Activated naive CD8-positive, alpha-beta T cell treated with anti-CD3 and anti-CD28 coated beads for 36 hours (primary cell): ENCODE measurements around the gene IDUA. TPM values are rescaled to one million over a fixed set of nuclear protein-coding genes. Genes with fewer than 3 reads are reported as not detected.

Source experiments
- DNase-seq: peaks from one replicate; pipeline ENCODE4 v3.0.0; 2021
- H3K27ac Mint-ChIP-seq: one replicate; pipeline ENCODE4 v1.8.0; 2022; ENCODE audit warnings: mild to moderate bottlenecking, moderate library complexity, mixed read lengths
- H3K27me3 Mint-ChIP-seq: one replicate; pipeline ENCODE4 v1.8.0; 2022; ENCODE audit warnings: mild to moderate bottlenecking, mixed read lengths
- H3K36me3 Mint-ChIP-seq: one replicate; pipeline ENCODE4 v1.8.0; 2021; ENCODE audit warnings: mild to moderate bottlenecking, mixed read lengths
- H3K4me1 Mint-ChIP-seq: one replicate; pipeline ENCODE4 v1.8.0; 2021; ENCODE audit warnings: mixed read lengths
- H3K4me3 Mint-ChIP-seq: one replicate; pipeline ENCODE4 v1.8.0; 2022; ENCODE audit warnings: mild to moderate bottlenecking, moderate library complexity, mixed read lengths
- H3K9me3 Mint-ChIP-seq: one replicate; pipeline ENCODE4 v1.8.0; 2022; ENCODE audit warnings: mixed read lengths
- total RNA-seq, 2 experiments: library from RNA; stranded (reverse); gene quantifications; one replicate each; pipeline ENCODE4 v1.2.3, GENCODE V29; 2021

The IDUA gene
- total RNA-seq, 2 experiments from 2014 or later, result 6.6 to 7.1 TPM

- no peaks in the 10 kb centered on the region for H3K27me3 Mint-ChIP-seq
- H3K4me3 Mint-ChIP-seq, result no peak overlapping the region
- H3K9me3 Mint-ChIP-seq, result no peaks in the 10 kb centered on the region
- DNase-seq, result no peak
- H3K27ac Mint-ChIP-seq, result no peak overlapping the region
- H3K4me1 Mint-ChIP-seq, result no peaks in the 10 kb centered on the region
- H3K36me3 Mint-ChIP-seq, result peaks cover 2% of the 10 kb centered on the region
These were observed 33.1 kb downstream of the IDUA start for GRCh38 chr4:1019729-1020470.

DNA sequence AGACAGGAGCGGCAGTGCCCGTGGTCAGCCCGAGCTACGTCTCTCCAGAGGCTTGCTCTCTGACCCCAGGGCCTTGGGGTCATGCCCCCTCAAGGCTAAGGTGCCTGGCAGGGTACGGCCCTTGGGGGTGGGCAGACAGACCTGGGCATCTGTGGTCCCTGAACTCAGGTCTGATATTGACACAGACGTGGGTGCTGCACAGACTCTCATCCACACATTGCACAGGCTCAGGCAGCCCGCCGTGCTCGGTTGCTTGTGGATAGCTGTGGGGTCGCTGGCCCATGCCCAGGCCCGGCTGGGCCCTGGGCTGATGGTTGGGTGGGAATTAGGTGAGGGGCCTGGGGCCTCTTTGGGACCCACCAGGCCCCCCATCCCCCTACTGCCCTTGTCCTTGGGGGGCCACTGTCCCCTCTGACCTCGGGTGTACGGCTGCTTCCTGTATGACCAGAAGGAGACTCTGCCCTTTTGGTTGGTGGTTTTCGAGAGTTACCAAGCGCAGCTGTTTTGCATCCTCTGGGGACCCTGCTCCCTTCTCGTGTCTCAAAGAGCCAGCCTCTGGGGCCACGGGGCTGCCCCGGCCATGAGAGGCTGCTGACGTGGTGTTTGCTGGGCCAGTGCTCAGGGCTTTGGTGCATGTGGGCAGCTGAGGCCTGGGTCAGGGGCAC is 34.7 kb downstream of the IDUA start:
- H3K27me3 Mint-ChIP-seq, result no peaks in the 10 kb centered on the region
- peaks cover 4% of the 10 kb centered on the region for H3K4me1 Mint-ChIP-seq
- H3K36me3 Mint-ChIP-seq, result peaks cover 6% of the 10 kb centered on the region
- no peak for DNase-seq
- H3K9me3 Mint-ChIP-seq, result no peaks in the 10 kb centered on the region
- no peak overlapping the region for H3K27ac Mint-ChIP-seq
- no peak overlapping the region for H3K4me3 Mint-ChIP-seq

DNA sequence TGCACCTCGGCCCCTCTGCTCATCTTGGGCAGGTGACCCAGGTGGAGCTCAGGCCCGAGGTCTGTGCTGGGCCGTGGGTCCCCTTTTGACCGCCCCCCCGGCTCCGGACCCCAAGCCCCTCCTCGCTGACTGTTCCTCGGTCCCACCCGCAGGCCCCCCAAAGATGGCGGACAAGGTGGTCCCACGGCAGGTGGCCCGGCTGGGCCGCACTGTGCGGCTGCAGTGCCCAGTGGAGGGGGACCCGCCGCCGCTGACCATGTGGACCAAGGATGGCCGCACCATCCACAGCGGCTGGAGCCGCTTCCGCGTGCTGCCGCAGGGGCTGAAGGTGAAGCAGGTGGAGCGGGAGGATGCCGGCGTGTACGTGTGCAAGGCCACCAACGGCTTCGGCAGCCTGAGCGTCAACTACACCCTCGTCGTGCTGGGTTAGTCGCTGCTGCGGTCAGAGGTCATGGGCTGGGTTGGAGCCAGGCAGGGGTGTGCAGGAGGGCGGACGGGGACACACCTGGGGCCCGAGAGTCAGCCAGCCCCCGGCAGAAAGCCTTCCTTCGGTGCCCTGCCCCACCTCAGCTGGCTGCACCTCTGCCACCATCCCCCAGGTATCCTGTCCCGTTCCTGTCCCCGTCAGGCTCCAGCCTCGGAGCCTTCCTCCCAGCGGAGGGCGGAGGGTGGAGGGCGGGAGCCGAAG is 35.4 kb downstream of the IDUA start:
- H3K27ac Mint-ChIP-seq, result no peak overlapping the region
- peaks cover 6% of the 10 kb centered on the region for H3K36me3 Mint-ChIP-seq
- DNase-seq, result no peak
- peaks cover 4% of the 10 kb centered on the region for H3K4me1 Mint-ChIP-seq
- no peak overlapping the region for H3K4me3 Mint-ChIP-seq
- H3K9me3 Mint-ChIP-seq, result no peaks in the 10 kb centered on the region
- H3K27me3 Mint-ChIP-seq, result no peaks in the 10 kb centered on the region

GRCh38 chr4:1022739-1023066 is 35.9 kb downstream of the IDUA start:
- no peak for DNase-seq

DNA sequence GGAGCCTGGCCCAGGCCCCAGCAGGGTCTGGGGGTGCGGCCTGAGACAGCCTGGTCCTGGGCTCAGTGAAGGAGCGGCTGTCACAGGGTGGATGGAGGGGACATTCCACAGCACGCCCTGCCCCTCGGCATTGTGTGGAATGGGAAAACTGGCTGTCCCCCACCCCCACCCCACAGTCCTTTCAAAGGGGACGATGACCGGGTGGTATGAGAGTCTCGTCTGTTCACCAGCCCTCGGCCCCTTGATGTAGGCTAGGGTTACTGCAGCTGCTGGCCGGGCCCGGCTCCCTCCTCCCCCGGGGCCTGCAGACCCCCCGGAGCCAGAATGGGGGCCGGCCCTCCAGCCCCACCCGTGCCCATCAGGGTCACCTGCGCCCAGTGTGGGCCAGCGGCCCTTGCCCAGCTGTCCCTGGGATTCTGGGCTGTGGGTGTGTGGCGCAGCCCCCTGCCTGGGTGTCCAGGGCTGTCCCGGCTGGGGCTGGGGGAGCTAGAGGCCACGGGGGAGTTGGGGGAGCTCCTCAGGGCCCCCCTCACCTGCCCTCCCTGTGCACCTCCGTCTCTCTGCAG is 36.3 kb downstream of the IDUA start:
- Mint-ChIP-seq H3K36me3 (peaks cover 6% of the 10 kb centered on the region), H3K27ac (no peak overlapping the region), H3K4me1 (peaks cover 4% of the 10 kb centered on the region)

More at GRCh38 chr4:1022739-1023066, 35.9 kb downstream of the IDUA start:
- H3K4me3 Mint-ChIP-seq, result no peak overlapping the region
- peaks cover 4% of the 10 kb centered on the region for H3K4me1 Mint-ChIP-seq
- H3K9me3 Mint-ChIP-seq, result no peaks in the 10 kb centered on the region
- H3K36me3 Mint-ChIP-seq, result peaks cover 6% of the 10 kb centered on the region
- H3K27ac Mint-ChIP-seq, result no peak overlapping the region
- no peaks in the 10 kb centered on the region for H3K27me3 Mint-ChIP-seq

DNA sequence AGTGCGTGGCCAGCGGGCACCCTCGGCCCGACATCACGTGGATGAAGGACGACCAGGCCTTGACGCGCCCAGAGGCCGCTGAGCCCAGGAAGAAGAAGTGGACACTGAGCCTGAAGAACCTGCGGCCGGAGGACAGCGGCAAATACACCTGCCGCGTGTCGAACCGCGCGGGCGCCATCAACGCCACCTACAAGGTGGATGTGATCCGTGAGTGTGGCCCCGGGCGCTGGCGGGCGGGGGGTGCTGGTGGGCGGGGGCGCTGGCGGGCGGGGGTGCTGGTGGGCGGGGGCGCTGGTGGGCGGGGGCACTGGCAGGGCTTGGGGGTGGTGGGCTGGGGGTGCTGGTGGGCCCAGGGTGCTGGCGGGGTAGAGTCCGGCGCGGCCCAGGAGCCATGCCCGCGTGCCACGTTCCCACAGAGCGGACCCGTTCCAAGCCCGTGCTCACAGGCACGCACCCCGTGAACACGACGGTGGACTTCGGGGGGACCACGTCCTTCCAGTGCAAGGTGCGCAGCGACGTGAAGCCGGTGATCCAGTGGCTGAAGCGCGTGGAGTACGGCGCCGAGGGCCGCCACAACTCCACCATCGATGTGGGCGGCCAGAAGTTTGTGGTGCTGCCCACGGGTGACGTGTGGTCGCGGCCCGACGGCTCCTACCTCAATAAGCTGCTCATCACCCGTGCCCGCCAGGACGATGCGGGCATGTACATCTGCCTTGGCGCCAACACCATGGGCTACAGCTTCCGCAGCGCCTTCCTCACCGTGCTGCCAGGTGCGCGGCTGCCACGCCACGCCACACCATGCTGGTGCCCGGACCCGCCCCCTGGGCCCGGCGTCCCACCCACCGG is 37.3 kb downstream of the IDUA start:
- H3K36me3 Mint-ChIP-seq, result peaks cover 6% of the 10 kb centered on the region

More for the DNA sequence above, 36.3 kb downstream of the IDUA start:
- H3K9me3 Mint-ChIP-seq, result no peaks in the 10 kb centered on the region
- no peaks in the 10 kb centered on the region for H3K27me3 Mint-ChIP-seq
- H3K4me3 Mint-ChIP-seq, result no peak overlapping the region
- DNase-seq, result no peak

DNA sequence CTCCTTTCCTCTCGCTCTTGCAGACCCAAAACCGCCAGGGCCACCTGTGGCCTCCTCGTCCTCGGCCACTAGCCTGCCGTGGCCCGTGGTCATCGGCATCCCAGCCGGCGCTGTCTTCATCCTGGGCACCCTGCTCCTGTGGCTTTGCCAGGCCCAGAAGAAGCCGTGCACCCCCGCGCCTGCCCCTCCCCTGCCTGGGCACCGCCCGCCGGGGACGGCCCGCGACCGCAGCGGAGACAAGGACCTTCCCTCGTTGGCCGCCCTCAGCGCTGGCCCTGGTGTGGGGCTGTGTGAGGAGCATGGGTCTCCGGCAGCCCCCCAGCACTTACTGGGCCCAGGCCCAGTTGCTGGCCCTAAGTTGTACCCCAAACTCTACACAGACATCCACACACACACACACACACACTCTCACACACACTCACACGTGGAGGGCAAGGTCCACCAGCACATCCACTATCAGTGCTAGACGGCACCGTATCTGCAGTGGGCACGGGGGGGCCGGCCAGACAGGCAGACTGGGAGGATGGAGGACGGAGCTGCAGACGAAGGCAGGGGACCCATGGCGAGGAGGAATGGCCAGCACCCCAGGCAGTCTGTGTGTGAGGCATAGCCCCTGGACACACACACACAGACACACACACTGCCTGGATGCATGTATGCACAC is 38.2 kb downstream of the IDUA start:
- Mint-ChIP-seq H3K4me3 (no peak overlapping the region), H3K27me3 (no peaks in the 10 kb centered on the region), H3K9me3 (no peaks in the 10 kb centered on the region), H3K4me1 (peaks cover 4% of the 10 kb centered on the region), H3K36me3 (peaks cover 6% of the 10 kb centered on the region), H3K27ac (no peak overlapping the region)
- DNase-seq, result no peak

More for the DNA sequence above, 37.3 kb downstream of the IDUA start:
- Mint-ChIP-seq H3K27me3 (no peaks in the 10 kb centered on the region), H3K4me3 (no peak overlapping the region), H3K27ac (no peak overlapping the region), H3K4me1 (peaks cover 4% of the 10 kb centered on the region), H3K9me3 (no peaks in the 10 kb centered on the region)
- DNase-seq, result no peak

DNA sequence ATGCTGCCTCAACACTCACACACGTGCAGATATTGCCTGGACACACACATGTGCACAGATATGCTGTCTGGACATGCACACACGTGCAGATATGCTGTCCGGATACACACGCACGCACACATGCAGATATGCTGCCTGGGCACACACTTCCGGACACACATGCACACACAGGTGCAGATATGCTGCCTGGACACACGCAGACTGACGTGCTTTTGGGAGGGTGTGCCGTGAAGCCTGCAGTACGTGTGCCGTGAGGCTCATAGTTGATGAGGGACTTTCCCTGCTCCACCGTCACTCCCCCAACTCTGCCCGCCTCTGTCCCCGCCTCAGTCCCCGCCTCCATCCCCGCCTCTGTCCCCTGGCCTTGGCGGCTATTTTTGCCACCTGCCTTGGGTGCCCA is 39.3 kb downstream of the IDUA start:
- peak; percentile 50 for DNase-seq
- H3K27ac Mint-ChIP-seq, result no peak overlapping the region
- H3K4me1 Mint-ChIP-seq, result peaks cover 4% of the 10 kb centered on the region
- peaks cover 6% of the 10 kb centered on the region for H3K36me3 Mint-ChIP-seq
- no peak overlapping the region for H3K4me3 Mint-ChIP-seq
- H3K9me3 Mint-ChIP-seq, result no peaks in the 10 kb centered on the region
- no peaks in the 10 kb centered on the region for H3K27me3 Mint-ChIP-seq

DNA sequence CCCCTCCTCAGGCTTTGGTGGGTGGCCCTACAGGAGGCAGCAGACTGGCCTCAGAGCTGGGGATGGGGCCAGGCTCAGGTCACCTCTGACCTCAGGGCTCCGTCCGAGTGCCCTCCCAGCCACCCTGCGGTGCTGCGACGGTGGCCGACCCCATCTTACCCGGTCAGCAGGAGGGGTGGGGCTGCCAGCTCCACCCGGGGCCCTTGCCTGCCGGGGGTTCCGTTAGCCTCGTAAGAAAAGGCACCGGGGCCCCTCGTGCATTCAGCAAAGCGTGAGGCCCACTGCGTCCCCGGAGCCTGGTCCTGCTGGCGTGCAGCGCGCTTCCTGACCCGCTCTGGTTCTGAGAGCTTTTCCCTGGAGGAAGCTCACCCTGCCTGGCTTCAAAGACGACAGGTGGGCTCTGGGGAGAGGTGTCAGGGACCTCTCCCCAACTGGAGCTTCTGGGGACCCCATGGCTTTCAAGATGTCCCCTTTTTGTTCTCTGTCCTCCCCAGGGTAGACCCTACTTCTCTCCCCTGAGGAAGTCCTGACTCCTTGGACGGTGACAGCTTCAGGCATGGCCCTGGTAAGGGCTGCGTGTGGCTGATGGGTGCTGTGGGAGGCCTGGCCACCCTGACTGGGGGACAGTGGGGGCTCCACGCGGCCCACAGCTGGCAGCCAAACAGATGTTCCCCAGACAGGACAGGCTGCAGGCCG is 40.5 kb downstream of the IDUA start:
- H3K4me3 Mint-ChIP-seq, result no peak overlapping the region
- DNase-seq, result no peak
- no peaks in the 10 kb centered on the region for H3K27me3 Mint-ChIP-seq
- peaks cover 6% of the 10 kb centered on the region for H3K36me3 Mint-ChIP-seq
- no peak overlapping the region for H3K27ac Mint-ChIP-seq
- H3K4me1 Mint-ChIP-seq, result peaks cover 4% of the 10 kb centered on the region
- H3K9me3 Mint-ChIP-seq, result no peaks in the 10 kb centered on the region

DNA sequence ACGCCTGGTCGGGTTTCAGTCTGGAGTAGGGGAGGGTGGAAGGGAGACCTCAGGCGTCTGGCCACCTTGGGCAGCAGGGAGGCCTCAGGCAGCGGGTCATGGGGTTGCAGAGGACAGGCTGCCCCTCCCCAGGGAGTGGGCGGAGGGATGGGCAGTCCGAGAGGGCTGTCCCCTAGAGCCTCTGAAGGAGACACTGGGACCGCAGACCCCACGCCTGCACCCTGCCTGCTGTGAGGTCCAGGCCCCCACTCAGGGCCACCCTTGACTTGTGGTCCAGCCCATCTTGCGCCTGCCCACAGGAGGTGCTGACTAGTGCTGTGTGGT is 41.0 kb downstream of the IDUA start:
- peaks cover 6% of the 10 kb centered on the region for H3K36me3 Mint-ChIP-seq
- no peak overlapping the region for H3K4me3 Mint-ChIP-seq
- no peaks in the 10 kb centered on the region for H3K9me3 Mint-ChIP-seq
- peaks cover 4% of the 10 kb centered on the region for H3K4me1 Mint-ChIP-seq
- H3K27ac Mint-ChIP-seq, result no peak overlapping the region
- no peaks in the 10 kb centered on the region for H3K27me3 Mint-ChIP-seq
- DNase-seq, result no peak

DNA sequence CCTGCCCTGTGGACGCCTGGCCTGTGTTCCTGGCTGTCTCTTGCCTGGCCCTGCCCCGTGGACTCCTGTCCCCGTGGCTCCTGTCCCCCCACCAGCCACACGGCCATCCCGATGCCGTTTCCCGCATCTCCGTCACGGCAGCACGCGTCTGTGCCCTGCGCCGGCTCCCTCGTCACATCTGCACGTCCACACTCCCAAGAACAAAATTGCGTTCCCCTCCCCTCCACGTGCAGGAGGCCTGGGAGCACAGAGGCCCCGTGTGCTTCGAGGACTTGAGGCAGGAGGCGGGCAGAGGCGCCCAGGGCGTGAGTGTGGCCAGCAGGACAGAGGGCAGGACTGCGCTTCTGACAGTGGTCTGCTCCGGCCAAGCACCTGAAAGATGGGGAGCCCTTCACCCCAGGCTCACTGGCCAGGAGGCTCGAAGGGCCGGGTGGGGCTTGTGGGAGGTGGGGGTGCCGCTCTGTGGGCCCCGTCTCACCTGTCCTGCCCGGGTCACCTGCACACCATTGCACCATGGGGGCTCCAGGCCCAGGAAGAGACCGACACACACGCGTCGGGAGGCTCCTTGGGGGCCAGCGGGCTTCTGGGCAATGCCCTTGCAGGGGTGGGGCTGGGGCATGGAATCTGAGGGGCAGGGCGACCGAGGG is 41.9 kb downstream of the IDUA start:
- H3K27ac Mint-ChIP-seq, result no peak overlapping the region
- DNase-seq, result no peak

GRCh38 chr4:1029529-1029928 is 42.7 kb downstream of the IDUA start:
- peaks cover 6% of the 10 kb centered on the region for H3K36me3 Mint-ChIP-seq
- no peaks in the 10 kb centered on the region for H3K9me3 Mint-ChIP-seq
- no peaks in the 10 kb centered on the region for H3K27me3 Mint-ChIP-seq
- no peak for DNase-seq
- no peak overlapping the region for H3K27ac Mint-ChIP-seq
- peaks cover 4% of the 10 kb centered on the region for H3K4me1 Mint-ChIP-seq
- no peak overlapping the region for H3K4me3 Mint-ChIP-seq

More for the DNA sequence above, 41.9 kb downstream of the IDUA start:
- Mint-ChIP-seq H3K36me3 (peaks cover 6% of the 10 kb centered on the region), H3K4me3 (no peak overlapping the region), H3K9me3 (no peaks in the 10 kb centered on the region), H3K4me1 (peaks cover 4% of the 10 kb centered on the region), H3K27me3 (no peaks in the 10 kb centered on the region)

DNA sequence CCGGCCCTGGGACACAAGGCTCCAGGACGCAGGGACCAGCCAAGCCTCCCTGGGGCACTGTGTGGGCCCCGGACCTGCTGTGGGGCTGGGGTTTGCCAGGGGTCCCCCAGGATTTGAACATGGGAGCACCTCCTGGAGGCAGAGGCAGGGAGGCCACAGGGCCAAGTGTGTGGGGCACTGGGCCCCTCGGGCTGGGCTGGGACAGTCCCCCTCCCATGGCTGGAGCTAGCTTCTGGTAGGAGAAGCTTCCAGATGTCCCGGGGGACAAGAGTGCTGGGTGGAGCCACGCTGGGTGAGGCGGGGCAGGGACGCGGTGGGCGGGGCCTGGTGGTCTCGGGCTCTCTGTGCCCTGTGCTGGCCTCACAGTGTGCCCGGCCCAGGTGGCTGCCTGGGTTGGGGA is 43.2 kb downstream of the IDUA start:
- Mint-ChIP-seq H3K27ac (no peak overlapping the region), H3K4me1 (peaks cover 4% of the 10 kb centered on the region), H3K36me3 (peaks cover 4% of the 10 kb centered on the region), H3K27me3 (no peaks in the 10 kb centered on the region), H3K9me3 (no peaks in the 10 kb centered on the region), H3K4me3 (no peak overlapping the region)
- DNase-seq, result no peak
